H9 (cell line): ENCODE measurements around the gene HES3. TPM values are rescaled to one million over a fixed set of nuclear protein-coding genes. Genes with fewer than 3 reads are reported as not detected.

Source experiments
- DNase-seq: peaks from one replicate; pipeline ENCODE4 v3.0.0-alpha.2; 2017
- H2AFZ ChIP-seq: one replicate; pipeline ENCODE4 v1.6.1; 2013; ENCODE audit warnings: mild to moderate bottlenecking, low read length, control low read depth, moderate library complexity
- H2AK5ac ChIP-seq: 2 replicates; pipeline ENCODE4 v1.6.1; 2013; ENCODE audit warnings: low read length, control low read depth, mixed read lengths; ENCODE audit not compliant: insufficient read length
- H2BK120ac ChIP-seq: one replicate; pipeline ENCODE4 v1.6.1; 2013; ENCODE audit warnings: low read depth, mild to moderate bottlenecking, low read length, control low read depth, inconsistent platforms; ENCODE audit not compliant: poor library complexity, severe bottlenecking
- H2BK12ac ChIP-seq: 2 replicates; pipeline ENCODE4 v1.6.1; 2013; ENCODE audit warnings: low read length, control low read depth, mixed read lengths, low read depth; ENCODE audit not compliant: insufficient read length
- H2BK15ac ChIP-seq: 2 replicates; pipeline ENCODE4 v1.6.1; 2013; ENCODE audit warnings: low read depth, low read length, control low read depth
- H2BK20ac ChIP-seq: one replicate; pipeline ENCODE4 v1.6.1; 2013; ENCODE audit warnings: low read depth, mild to moderate bottlenecking, low read length, control low read depth, inconsistent platforms; ENCODE audit not compliant: poor library complexity, severe bottlenecking
- H2BK5ac ChIP-seq: 2 replicates; pipeline ENCODE4 v1.6.1; 2013; ENCODE audit warnings: low read length, control low read depth, mixed read lengths; ENCODE audit not compliant: insufficient read length
- H3K14ac ChIP-seq: 2 replicates; pipeline ENCODE4 v1.6.1; 2013; ENCODE audit warnings: low read length, control low read depth; ENCODE audit not compliant: insufficient read depth
- H3K18ac ChIP-seq: 2 replicates; pipeline ENCODE4 v1.6.1; 2013; ENCODE audit warnings: low read depth, mild to moderate bottlenecking, mixed read lengths, low read length, control low read depth; ENCODE audit not compliant: insufficient read length
- H3K23ac ChIP-seq: 2 replicates; pipeline ENCODE4 v1.6.1; 2013; ENCODE audit warnings: low read length, control low read depth, mixed read lengths, low read depth; ENCODE audit not compliant: insufficient read length
- H3K23me2 ChIP-seq: 2 replicates; pipeline ENCODE4 v1.6.1; 2013; ENCODE audit warnings: low read depth, mild to moderate bottlenecking, mixed read lengths, low read length, control low read depth; ENCODE audit not compliant: insufficient read length, poor library complexity, severe bottlenecking
- H3K27ac ChIP-seq: 2 replicates; pipeline ENCODE4 v1.5.1; 2013; ENCODE audit warnings: low read length, control low read depth, mixed read lengths, low read depth; ENCODE audit not compliant: insufficient read length
- H3K27me3 ChIP-seq: 2 replicates; pipeline ENCODE4 v1.6.1; 2013; ENCODE audit warnings: low read length, control low read depth, inconsistent platforms; ENCODE audit not compliant: insufficient read depth
- H3K4ac ChIP-seq: 2 replicates; pipeline ENCODE4 v1.6.1; 2013; ENCODE audit warnings: low read depth, mild to moderate bottlenecking, control low read depth, inconsistent platforms, low read length, moderate library complexity
- H3K4me1 ChIP-seq: 2 replicates; pipeline ENCODE4 v1.6.1; 2013; ENCODE audit warnings: low read length, control low read depth, inconsistent platforms; ENCODE audit not compliant: insufficient read depth
- H3K4me2 ChIP-seq: 2 replicates; pipeline ENCODE4 v1.6.1; 2013; ENCODE audit warnings: low read length, control low read depth, mixed read lengths; ENCODE audit not compliant: insufficient read length, insufficient read depth
- H3K56ac ChIP-seq: 2 replicates; pipeline ENCODE4 v1.6.1; 2013; ENCODE audit warnings: low read depth, mild to moderate bottlenecking, mixed read lengths, low read length, control low read depth; ENCODE audit not compliant: insufficient read length
- H3K79me1 ChIP-seq: 2 replicates; pipeline ENCODE4 v1.6.1; 2013; ENCODE audit warnings: low read depth, mild to moderate bottlenecking, moderate library complexity, low read length, control low read depth, inconsistent platforms; ENCODE audit not compliant: insufficient read depth, poor library complexity, severe bottlenecking
- H3K79me2 ChIP-seq: 2 replicates; pipeline ENCODE4 v1.6.1; 2013; ENCODE audit warnings: low read length, control low read depth, inconsistent platforms; ENCODE audit not compliant: insufficient read depth
- H3K9ac ChIP-seq: 2 replicates; pipeline ENCODE4 v1.6.1; 2013; ENCODE audit warnings: low read length, control low read depth, mixed read lengths; ENCODE audit not compliant: insufficient read length; ENCODE audit errors: extremely low read depth
- H3K9me3 ChIP-seq: one replicate; pipeline ENCODE4 v1.6.1; 2013; ENCODE audit warnings: low read depth, low read length, inconsistent platforms; ENCODE audit not compliant: control insufficient read depth
- H3T11ph ChIP-seq: one replicate; pipeline ENCODE4 v1.6.1; 2013; ENCODE audit warnings: mild to moderate bottlenecking, low read length, control low read depth, inconsistent platforms
- H4K20me1 ChIP-seq: one replicate; pipeline ENCODE4 v1.6.1; 2013; ENCODE audit not compliant: control insufficient read depth, insufficient read length, insufficient read depth
- H4K5ac ChIP-seq: 2 replicates; pipeline ENCODE4 v1.6.1; 2013; ENCODE audit warnings: low read depth, mild to moderate bottlenecking, mixed read lengths, low read length, control low read depth; ENCODE audit not compliant: insufficient read length
- H4K8ac ChIP-seq: replicated peaks from 2 replicates; pipeline ENCODE4 v1.6.1; 2013; ENCODE audit warnings: low read length, control low read depth, mixed read lengths, low read depth; ENCODE audit not compliant: insufficient read length
- H4K91ac ChIP-seq: 2 replicates; pipeline ENCODE4 v1.6.1; 2013; ENCODE audit warnings: low read depth, mild to moderate bottlenecking, moderate library complexity, mixed read lengths, low read length, control low read depth; ENCODE audit not compliant: insufficient read length
- H3K27ac Mint-ChIP-seq, 3 experiments: 2 replicates in 2 of 3; 3 replicates in 1 of 3; pipeline ENCODE4 v1.8.0; 2020 to 2021; ENCODE audit warnings: mixed read lengths in 3 of 3, mild to moderate bottlenecking in 1 of 3, moderate library complexity in 1 of 3
- H3K27me3 Mint-ChIP-seq: 2 replicates; pipeline ENCODE4 v1.8.0; 2021; ENCODE audit warnings: low read depth, mild to moderate bottlenecking, moderate library complexity, mixed read lengths
- H3K36me3 Mint-ChIP-seq, 3 experiments: 2 replicates in 2 of 3; 3 replicates in 1 of 3; pipeline ENCODE4 v1.8.0; 2020 to 2021; ENCODE audit warnings: low read depth in 3 of 3, mixed read lengths in 3 of 3; ENCODE audit not compliant: insufficient read depth in 1 of 3
- H3K4me1 Mint-ChIP-seq, 2 experiments: 2 replicates each; pipeline ENCODE4 v1.8.0; 2020; ENCODE audit warnings: mixed read lengths in 2 of 2
- H3K4me3 Mint-ChIP-seq, 2 experiments: 2 replicates in 1 of 2; 3 replicates in 1 of 2; pipeline ENCODE4 v1.8.0; 2020 to 2021; ENCODE audit warnings: mild to moderate bottlenecking in 2 of 2, mixed read lengths in 2 of 2, moderate library complexity in 1 of 2
- H3K9me3 Mint-ChIP-seq, 2 experiments: 2 replicates in 1 of 2; 3 replicates in 1 of 2; pipeline ENCODE4 v1.8.0; 2020; ENCODE audit warnings: mild to moderate bottlenecking in 2 of 2, mixed read lengths in 2 of 2, moderate library complexity in 1 of 2
- WGBS: extraction: QIAGEN DNeasy Blood & Tissue Kit; methylation state at CpG from one replicate; pipeline ENCODE4 v1.1.7; 2013; ENCODE audit warnings: missing lambda C conversion rate, low lambda C conversion rate, mixed read lengths; ENCODE audit not compliant: insufficient read length; ENCODE audit errors: extremely low coverage; 5-methylcytosine and 5-hydroxymethylcytosine counted together
- total RNA-seq: library from RNA; stranded (reverse); gene quantifications from 2 replicates; pipeline ENCODE4 v1.2.1, GENCODE V29; 2021
- TF ChIP-seq, protein P1 (sequence below): fragments of 200-600 bp; sonication (generic); conservative IDR thresholded peaks from 3 replicates; pipeline ENCODE4 v1.8.0; 2021; ENCODE audit warnings: antibody characterized with exemption, mild to moderate bottlenecking

The HES3 gene
- total RNA-seq, 1 experiment from 2014 or later: 89.9 TPM

DNA sequence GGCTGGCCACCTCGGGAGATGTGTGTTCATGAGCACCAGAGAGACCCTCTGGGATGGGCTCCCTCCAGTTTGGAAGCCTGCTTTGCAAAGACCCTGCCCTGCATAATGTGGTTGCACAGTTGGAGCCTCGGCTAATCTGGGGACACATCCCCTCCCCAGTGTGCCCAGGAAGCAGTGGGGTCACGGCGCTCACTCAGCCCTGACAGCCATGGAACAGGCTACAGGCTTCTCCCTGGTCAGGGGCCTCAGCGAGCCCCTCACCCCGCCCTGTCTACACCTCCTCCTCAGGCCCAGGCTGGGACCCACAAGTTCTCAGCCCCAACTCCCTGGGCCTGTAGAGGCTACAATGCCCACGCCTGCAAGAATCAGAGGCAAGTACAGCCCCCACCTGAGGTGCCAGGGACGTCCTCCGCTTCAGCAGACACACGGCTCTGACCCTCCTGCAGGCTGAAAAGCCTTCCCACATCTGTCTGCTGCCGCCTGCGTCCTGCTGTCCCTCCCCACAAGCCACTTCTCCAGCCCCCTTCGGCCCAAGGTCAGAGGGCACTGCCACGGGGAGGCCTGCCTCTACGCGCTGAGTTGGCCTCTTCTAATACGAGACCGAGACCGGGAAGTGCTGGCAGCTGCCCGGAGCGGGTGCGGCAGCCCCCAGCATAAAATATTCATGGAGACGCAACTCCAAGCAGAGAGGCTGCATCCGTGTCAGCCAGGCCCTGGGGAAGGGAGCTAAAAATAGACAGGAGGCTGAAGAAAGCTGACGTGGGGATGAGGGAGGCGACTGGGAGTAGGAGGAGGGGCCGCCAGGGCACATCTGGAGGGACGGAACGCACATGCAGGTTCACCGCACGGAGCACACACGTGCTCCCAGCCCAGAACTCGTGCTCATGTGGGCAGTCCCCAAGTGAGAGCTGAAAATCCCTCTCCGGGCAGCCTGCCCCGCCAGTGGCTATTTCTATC lies 32.1 kb downstream of the HES3 start:
- Histone ChIP-seq H3K27ac (no peak overlapping the region), H3K23ac (no peak overlapping the region), H3K9ac (no peak overlapping the region), H2AK5ac (no peak overlapping the region), H2BK5ac (no peak overlapping the region), H3K23me2 (no peaks in the 10 kb centered on the region), H4K5ac (no peak overlapping the region), H2BK12ac (no peak overlapping the region), H2AFZ (no peak overlapping the region), H3K79me2 (no peaks in the 10 kb centered on the region), H4K8ac (no peak overlapping the region), H4K91ac (no peak overlapping the region), H3T11ph (no peak overlapping the region), H4K20me1 (peaks cover 3% of the 10 kb centered on the region), H3K4me2 (no peak overlapping the region), H2BK120ac (no peak overlapping the region), H3K18ac (no peak overlapping the region), H3K4ac (no peak overlapping the region), H2BK15ac (no peak overlapping the region), H2BK20ac (no peak overlapping the region), H3K79me1 (no peaks in the 10 kb centered on the region), H3K9me3 (no peaks in the 10 kb centered on the region), H3K14ac (peak overlapping the region; percentile 47; the same call in 1 of the 2 replicates), H3K27me3 (no peaks in the 10 kb centered on the region), H3K56ac (no peak overlapping the region), H3K4me1 (0 out of 2 replicates have a peak, but pooled peaks cover 4% of the 10 kb centered on the region)
- no CpG with 5 or more reads among the region's 35 CpGs for WGBS
- no peaks in the 10 kb centered on the region for H3K9me3 Mint-ChIP-seq
- peaks cover 28 to 44% of the 10 kb centered on the region in 2 experiments for H3K4me1 Mint-ChIP-seq
- H3K4me3 Mint-ChIP-seq: peak overlapping the region in 1 of 2 experiments; percentile 28; a peak in 2 of 5 replicates
- TF ChIP-seq, protein P1, sequence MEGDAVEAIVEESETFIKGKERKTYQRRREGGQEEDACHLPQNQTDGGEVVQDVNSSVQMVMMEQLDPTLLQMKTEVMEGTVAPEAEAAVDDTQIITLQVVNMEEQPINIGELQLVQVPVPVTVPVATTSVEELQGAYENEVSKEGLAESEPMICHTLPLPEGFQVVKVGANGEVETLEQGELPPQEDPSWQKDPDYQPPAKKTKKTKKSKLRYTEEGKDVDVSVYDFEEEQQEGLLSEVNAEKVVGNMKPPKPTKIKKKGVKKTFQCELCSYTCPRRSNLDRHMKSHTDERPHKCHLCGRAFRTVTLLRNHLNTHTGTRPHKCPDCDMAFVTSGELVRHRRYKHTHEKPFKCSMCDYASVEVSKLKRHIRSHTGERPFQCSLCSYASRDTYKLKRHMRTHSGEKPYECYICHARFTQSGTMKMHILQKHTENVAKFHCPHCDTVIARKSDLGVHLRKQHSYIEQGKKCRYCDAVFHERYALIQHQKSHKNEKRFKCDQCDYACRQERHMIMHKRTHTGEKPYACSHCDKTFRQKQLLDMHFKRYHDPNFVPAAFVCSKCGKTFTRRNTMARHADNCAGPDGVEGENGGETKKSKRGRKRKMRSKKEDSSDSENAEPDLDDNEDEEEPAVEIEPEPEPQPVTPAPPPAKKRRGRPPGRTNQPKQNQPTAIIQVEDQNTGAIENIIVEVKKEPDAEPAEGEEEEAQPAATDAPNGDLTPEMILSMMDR: no peak
- peak; percentile 69 for DNase-seq
- H3K36me3 Mint-ChIP-seq: peaks cover 5 to 10% (median 7%) of the 10 kb centered on the region in 3 experiments; a peak in 4 of 7 replicates
- peak overlapping the region in 2 of 3 experiments; percentile 71 to 88; a peak in 5 of 7 replicates for H3K27ac Mint-ChIP-seq
- H3K27me3 Mint-ChIP-seq: no peaks in the 10 kb centered on the region; the same call in 1 of the 2 replicates
